A549 (cell line): ENCODE measurements around the gene RUNX1. TPM values are rescaled to one million over a fixed set of nuclear protein-coding genes. Genes with fewer than 3 reads are reported as not detected.
A peak's percentile ranks its signal among the peaks of the same experiment; 100 is the strongest.

ENCODE experiments used
- ATAC-seq, 2 experiments: fragments of 200-7000 bp in 1 of 2; fragments of >200 bp in 1 of 2; cut with Nextera tagmentation in 1 of 2; cut with Tn5 transposase in 1 of 2; 3 replicates each; pipeline versions ENCODE4 v1.8.0 to v1.9.1; 2018 to 2020; ENCODE audit warnings: mild to moderate bottlenecking in 1 of 2, moderate library complexity in 1 of 2
- CTCF ChIA-PET: fragments of 300-600 bp; sonication (Branson Sonifier 250); formaldehyde crosslinking; extraction: SDS; loops from one replicate; lab custom pipeline; 2021; ENCODE audit warnings: antibody characterized with exemption, inconsistent platforms; lab: Yijun Ruan, JAX
- POLR2A ChIA-PET: fragments of 350-600 bp; formaldehyde crosslinking; extraction: SDS; loops from one replicate; lab custom pipeline; 2021; ENCODE audit warnings: antibody characterized with exemption, inconsistent platforms; lab: Yijun Ruan, JAX
- DNase-seq, 2 experiments: peaks; one replicate each; pipeline versions ENCODE4 v3.0.0 to v3.0.0-alpha.2; 2011 to 2016; ENCODE audit warnings: low read depth in 1 of 2, low spot score in 1 of 2
- FAIRE-seq: peaks from 2 replicates; lab custom pipeline; 2011; peaks lifted over from hg19 to GRCh38; lab: Jason Lieb, UNC
- H3K27ac ChIP-seq, 2 experiments: fragments of >200 bp; sonication (Bioruptor Twin); formaldehyde crosslinking; 3 replicates each; pipeline ENCODE4 v1.5.1; 2016 to 2017
- H3K4me1 ChIP-seq: fragments of >200 bp; sonication (Bioruptor Twin); formaldehyde crosslinking; 3 replicates; pipeline ENCODE4 v1.6.1; 2016
- H3K4me2 ChIP-seq: fragments of >200 bp; sonication (Bioruptor Twin); formaldehyde crosslinking; 3 replicates; pipeline ENCODE4 v1.6.1; 2016
- H3K4me3 ChIP-seq: fragments of >200 bp; sonication (Bioruptor Twin); formaldehyde crosslinking; 3 replicates; pipeline ENCODE4 v1.5.1; 2016
- H3K9me3 ChIP-seq: fragments of >200 bp; sonication (Bioruptor Twin); formaldehyde crosslinking; 3 replicates; pipeline ENCODE4 v1.6.1; 2016
- BCL3 ChIP-seq: fragments of >200 bp; sonication (Bioruptor Twin); formaldehyde crosslinking; IDR thresholded peaks from 3 replicates; pipeline ENCODE4 v1.6.1; 2016
- CBX2 ChIP-seq: fragments of 200-600 bp; sonication (generic); IDR thresholded peaks from 2 replicates; pipeline ENCODE4 v1.6.1; 2016; ENCODE audit warnings: low read depth, mild to moderate bottlenecking, borderline replicate concordance
- CBX8 ChIP-seq: fragments of 200-600 bp; sonication (generic); IDR thresholded peaks from 2 replicates; pipeline ENCODE4 v1.6.1; 2016
- CHD2 ChIP-seq: fragments of 150-350 bp; IDR thresholded peaks from 2 replicates; pipeline ENCODE4 v1.6.1; 2014; ENCODE audit warnings: low read length; ENCODE audit not compliant: partially characterized antibody
- FOSL2 ChIP-seq, 2 experiments: fragments of 450-650 bp in 1 of 2; fragments of >200 bp in 1 of 2; sonication (Bioruptor Twin) in 1 of 2; formaldehyde crosslinking; IDR thresholded peaks; 2 replicates each; pipeline versions ENCODE4 v1.5.0 to v1.6.1; 2016 to 2020; ENCODE audit warnings: mild to moderate bottlenecking in 1 of 2, moderate library complexity in 1 of 2
- GATA3 ChIP-seq: IDR thresholded peaks from 2 replicates; pipeline ENCODE4 v1.6.1; 2012; ENCODE audit warnings: borderline replicate concordance
- HDAC2 ChIP-seq: fragments of 200-600 bp; sonication (generic); IDR thresholded peaks from 2 replicates; pipeline ENCODE4 v1.6.1; 2016
- HOXB5 ChIP-seq: fragments of 250-450 bp; sonication (Bioruptor Pico); IDR thresholded peaks from 2 replicates; pipeline ENCODE4 v1.5.0; 2020; ENCODE audit warnings: mild to moderate bottlenecking, moderate library complexity
- JUN ChIP-seq, 2 experiments: fragments of >200 bp; sonication (Bioruptor Twin); formaldehyde crosslinking; IDR thresholded peaks; 2 replicates in 1 of 2; 3 replicates in 1 of 2; pipeline ENCODE4 v1.6.1; 2016 to 2017
- MAFK ChIP-seq: fragments of 450-650 bp; IDR thresholded peaks from 2 replicates; pipeline ENCODE4 v1.6.1; 2014; ENCODE audit not compliant: partially characterized antibody
- NPAS2 ChIP-seq: fragments of 250-450 bp; sonication (Bioruptor Pico); IDR thresholded peaks from 2 replicates; pipeline ENCODE4 v1.8.0; 2022; ENCODE audit warnings: mild to moderate bottlenecking, moderate library complexity, borderline replicate concordance
- POLR2AphosphoS2 ChIP-seq: conservative IDR thresholded peaks from 2 replicates; pipeline ENCODE4 v1.6.1; 2012; ENCODE audit warnings: low read length, improper control_type of control experiment, inconsistent platforms
- RAD21 ChIP-seq, 2 experiments: fragments of >200 bp in 1 of 2; sonication (Bioruptor Twin) in 1 of 2; formaldehyde crosslinking in 1 of 2; IDR thresholded peaks in 1 of 2; conservative IDR thresholded peaks in 1 of 2; 2 replicates in 1 of 2; 3 replicates in 1 of 2; pipeline ENCODE4 v1.6.1; 2012 to 2018; ENCODE audit warnings: inconsistent platforms in 1 of 2
- REST ChIP-seq: fragments of 200-600 bp; sonication (generic); IDR thresholded peaks from 2 replicates; pipeline ENCODE4 v1.6.1; 2016; ENCODE audit warnings: antibody characterized with exemption, mild to moderate bottlenecking, moderate library complexity
- TFCP2L1 ChIP-seq: fragments of 250-450 bp; sonication (Bioruptor Pico); IDR thresholded peaks from 2 replicates; pipeline ENCODE4 v1.5.0; 2021; ENCODE audit warnings: mild to moderate bottlenecking
- ZC3H11A ChIP-seq: fragments of 450-650 bp; IDR thresholded peaks from 2 replicates; pipeline ENCODE4 v1.6.1; 2014; ENCODE audit warnings: antibody characterized with exemption, mild to moderate bottlenecking
- WGBS: methylation state at CpG from one replicate; pipeline ENCODE4 v1.1.6; 2017; ENCODE audit errors: missing lambda C conversion rate; 5-methylcytosine and 5-hydroxymethylcytosine counted together
- polyA plus RNA-seq, 4 experiments: library from polyadenylated mRNA; depleted of rRNA in 3 of 4; stranded (reverse); fragments of >200 nt; fragmentation: RNase III in 1 of 4; extraction: RNeasy Plus Mini Kit Qiagen cat#74134 plus additional on column Dnase treatment in 1 of 4; gene quantifications; 2 replicates in 3 of 4; 3 replicates in 1 of 4; pipeline ENCODE4 v1.2.3, GENCODE V29; 2011 to 2017
- TF ChIP-seq, protein P1 (sequence below): fragments of 250-450 bp; sonication (Bioruptor Pico); IDR thresholded peaks from 2 replicates; pipeline ENCODE4 v1.5.0; 2020; ENCODE audit warnings: low read depth, mild to moderate bottlenecking, moderate library complexity

Gene RUNX1
- polyA plus RNA-seq, 2 of the 4 experiments (the other 2 are of a cell fraction), result 5.5 TPM

- TF ChIP-seq REST, result no peak
- FAIRE-seq (no peak), DNase-seq (no peak), ATAC-seq (peak; percentile 33 to 45; a peak in 3 of 6 replicates)
- 74% methylated on average over 11 of the region's 12 CpGs for WGBS
- no peaks in the 10 kb centered on the region for H3K9me3 ChIP-seq
- peak overlapping the region; percentile 68; the same call in 2 of the 3 replicates for H3K4me2 ChIP-seq
- POLR2A ChIA-PET, result no interaction called here
- no peak overlapping the region for H3K4me3 ChIP-seq
- peak overlapping the region; percentile 38 to 89; a peak in 4 of 6 replicates for H3K27ac ChIP-seq
- H3K4me1 ChIP-seq, result peaks cover 45% of the 10 kb centered on the region
- CTCF ChIA-PET, result interaction anchor here (0.6 to 1.3 kb wide), 3 partner anchors 19 to 73 kb away, joined by 3 read pairs; no protein-coding TSS in a partner anchor
Measured at GRCh38 chr21:34844013-34844923, 204.8 kb downstream of the RUNX1 start.

- no peak for ATAC-seq
- Histone ChIP-seq H3K4me2 (no peak overlapping the region), H3K9me3 (no peaks in the 10 kb centered on the region), H3K4me1 (peaks cover 51% of the 10 kb centered on the region), H3K4me3 (no peak overlapping the region), H3K27ac (peak overlapping the region in 1 of 2 experiments; percentile 89; a peak in 2 of 6 replicates)
- FAIRE-seq, result no peak
- DNase-seq, result no peak
- 95% methylated on average over 4 of the region's 9 CpGs for WGBS
- POLR2A ChIA-PET, result no interaction called here
- no peak for TF ChIP-seq HOXB5 (CRISPR knock-in tag)
- TF ChIP-seq CBX2, result no peak
- TF ChIP-seq, protein P1, sequence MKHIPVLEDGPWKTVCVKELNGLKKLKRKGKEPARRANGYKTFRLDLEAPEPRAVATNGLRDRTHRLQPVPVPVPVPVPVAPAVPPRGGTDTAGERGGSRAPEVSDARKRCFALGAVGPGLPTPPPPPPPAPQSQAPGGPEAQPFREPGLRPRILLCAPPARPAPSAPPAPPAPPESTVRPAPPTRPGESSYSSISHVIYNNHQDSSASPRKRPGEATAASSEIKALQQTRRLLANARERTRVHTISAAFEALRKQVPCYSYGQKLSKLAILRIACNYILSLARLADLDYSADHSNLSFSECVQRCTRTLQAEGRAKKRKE (CRISPR knock-in tag), result no peak
- no peak for TF ChIP-seq BCL3
- no peak for TF ChIP-seq HDAC2
- TF ChIP-seq CBX8, result no peak
- no peak for TF ChIP-seq FOSL2 (IDR thresholded peaks at IDR 0.05)
- TF ChIP-seq FOSL2 (CRISPR knock-in tag; IDR thresholded peaks at IDR 0.05), result no peak
- TF ChIP-seq CHD2, result no peak
- TF ChIP-seq ZC3H11A, result no peak
- no peak for TF ChIP-seq JUN (IDR thresholded peaks at IDR 0.05)
- TF ChIP-seq TFCP2L1 (CRISPR knock-in tag), result no peak
- TF ChIP-seq RAD21 (conservative IDR thresholded peaks at IDR 0.05 in 1 of 2, IDR thresholded peaks at IDR 0.05 in 1 of 2), result no peak
- CTCF ChIA-PET, result interaction anchor here (0.7 to 1.3 kb wide), 2 partner anchors 20 to 21 kb away, joined by 3 read pairs; no protein-coding TSS in a partner anchor
Measured at GRCh38 chr21:34843562-34843961, 205.5 kb downstream of the RUNX1 start.

DNA sequence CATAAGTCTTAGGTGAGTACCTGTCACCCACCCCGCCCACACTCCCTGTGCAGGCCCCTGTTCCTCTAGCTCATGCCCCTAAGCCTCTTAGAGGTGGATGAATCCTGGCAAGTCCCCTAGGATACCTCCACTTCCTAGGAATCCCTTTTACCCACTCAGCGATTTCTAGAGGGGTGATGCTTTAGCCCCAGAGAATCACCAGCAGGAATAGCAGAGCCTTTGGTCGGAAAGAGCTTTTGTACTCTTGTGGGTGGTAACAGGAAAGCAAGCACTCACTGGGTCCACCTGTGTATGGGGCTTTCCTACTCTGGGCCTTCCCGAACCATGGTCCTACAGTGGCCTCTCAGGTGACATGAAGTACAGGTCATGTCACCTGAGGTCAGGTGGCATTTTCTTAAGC lies 207.9 kb downstream of the RUNX1 start:
- WGBS, result 96% methylated on average over 3 of the region's 4 CpGs
- ChIA-PET CTCF (interaction anchor here (1.0 to 1.3 kb wide), 2 partner anchors 29 to 96 kb away, joined by 3 read pairs; no protein-coding TSS in a partner anchor), POLR2A (no interaction called here)
- DNase-seq (no peak), FAIRE-seq (no peak), ATAC-seq (no peak)
- Histone ChIP-seq H3K9me3 (no peaks in the 10 kb centered on the region), H3K4me3 (no peak overlapping the region), H3K4me2 (no peak overlapping the region), H3K27ac (0 out of 6 replicates have a peak overlapping the region, but pooled peaks of 1 of the 2 experiments have one; percentile 19), H3K4me1 (peaks cover 46% of the 10 kb centered on the region)
- TF ChIP-seq CBX2 (no peak), MAFK (peak; percentile 44), POLR2AphosphoS2 (no peak), GATA3 (no peak), NPAS2 (CRISPR knock-in tag) (no peak)
